BJ (cell line): ENCODE results near the gene PCBP4. TPM values are rescaled to one million over a fixed set of nuclear protein-coding genes. Genes with fewer than 3 reads are reported as not detected.
A peak's percentile ranks its signal among the peaks of the same experiment; 100 is the strongest.

ENCODE experiments used
- CTCF ChIA-PET: fragments of 350-600 bp; formaldehyde crosslinking; extraction: SDS; loops from one replicate; lab custom pipeline; 2021; ENCODE audit warnings: antibody characterized with exemption, inconsistent platforms; lab: Yijun Ruan, JAX
- POLR2A ChIA-PET: fragments of 300-600 bp; sonication (Branson Sonifier 250); formaldehyde crosslinking; extraction: SDS; loops from one replicate; lab custom pipeline; 2021; ENCODE audit warnings: antibody characterized with exemption; lab: Charles Lee
- DNase-seq: peaks from one replicate; pipeline ENCODE4 v3.0.0-alpha.2; 2011; ENCODE audit warnings: low read depth
- H3K27me3 ChIP-seq: 2 replicates; pipeline ENCODE4 v1.6.0; 2011; ENCODE audit warnings: low read length; ENCODE audit not compliant: control insufficient read depth, insufficient read depth
- H3K36me3 ChIP-seq: 2 replicates; pipeline ENCODE4 v1.5.1; 2011; ENCODE audit warnings: low read length; ENCODE audit not compliant: control insufficient read depth, insufficient read depth
- H3K4me3 ChIP-seq: 2 replicates; pipeline ENCODE4 v1.5.1; 2011; ENCODE audit warnings: low read depth, mild to moderate bottlenecking, control low read depth, low read length
- CTCF ChIP-seq: IDR thresholded peaks from 2 replicates; pipeline ENCODE4 v1.5.1; 2011; ENCODE audit warnings: low read depth, mild to moderate bottlenecking, control low read depth, inconsistent platforms, low read length, moderate library complexity; ENCODE audit not compliant: insufficient read depth
- polyA plus RNA-seq: library from polyadenylated mRNA; depleted of rRNA; stranded (reverse); fragments of >200 nt; gene quantifications from 2 replicates; pipeline ENCODE4 v1.2.3, GENCODE V29; 2011

The PCBP4 gene
- polyA plus RNA-seq, 1 experiment = 88.7 TPM

- Histone ChIP-seq H3K36me3 (peaks cover 1% of the 10 kb centered on the region), H3K4me3 (no peak overlapping the region), H3K27me3 (no peaks in the 10 kb centered on the region)
- no peak for DNase-seq
- no peak for TF ChIP-seq CTCF
- POLR2A ChIA-PET = no interaction called here
- CTCF ChIA-PET = interaction anchor here (0.6 to 4.5 kb wide), 6 partner anchors 10 to 45 kb away, joined by 3 to 42 read pairs (median 4); partner anchors contain the start of genes ABHD14A, ABHD14B, RPL29 and RRP9
Measured at GRCh38 chr3:51986010-51986947, 19.0 kb upstream of the PCBP4 start.

GRCh38 chr3:51985063-51985462 lies 17.8 kb upstream of the PCBP4 start:
- DNase-seq = no peak
- TF ChIP-seq CTCF = no peak
- POLR2A ChIA-PET = no interaction called here
- CTCF ChIA-PET = interaction anchor here (1.2 to 4.5 kb wide), 4 partner anchors 9 to 16 kb away, joined by 3 to 42 read pairs (median 4); partner anchors contain the start of genes ABHD14A, ABHD14B and RPL29
- H3K36me3 ChIP-seq = peaks cover 3% of the 10 kb centered on the region; the same call in 1 of the 2 replicates
- H3K4me3 ChIP-seq = no peak overlapping the region
- no peaks in the 10 kb centered on the region for H3K27me3 ChIP-seq

- Histone ChIP-seq H3K36me3 (peaks cover 3% of the 10 kb centered on the region; the same call in 1 of the 2 replicates), H3K27me3 (no peaks in the 10 kb centered on the region), H3K4me3 (no peak overlapping the region)
- CTCF ChIA-PET = interaction anchor here (1.2 to 4.5 kb wide), 4 partner anchors 10 to 42 kb away, joined by 4 to 42 read pairs (median 14); partner anchors contain the start of genes ABHD14A, ABHD14B, PARP3 and RRP9
- DNase-seq = no peak
- no peak for TF ChIP-seq CTCF
- POLR2A ChIA-PET = no interaction called here
Measured at GRCh38 chr3:51984269-51984647, 17.0 kb upstream of the PCBP4 start.

GRCh38 chr3:51983578-51984268 lies 16.5 kb upstream of the PCBP4 start:
- DNase-seq = no peak
- H3K4me3 ChIP-seq = peak overlapping the region; percentile 54
- no peak for TF ChIP-seq CTCF
- H3K36me3 ChIP-seq = peaks cover 3% of the 10 kb centered on the region; the same call in 1 of the 2 replicates
- ChIA-PET POLR2A (no interaction called here), CTCF (interaction anchor here (0.9 to 4.5 kb wide), 8 partner anchors 8 to 41 kb away, joined by 4 to 42 read pairs (median 8); partner anchors contain the start of genes ABHD14A, ABHD14B, PARP3 and RPL29)
- H3K27me3 ChIP-seq = no peaks in the 10 kb centered on the region
